Chondrocyte (in vitro differentiated cells): ENCODE measurements around the gene HEPN1. TPM values are rescaled to one million over a fixed set of nuclear protein-coding genes. Genes with fewer than 3 reads are reported as not detected.

Experiments
- DNase-seq: peaks from one replicate; pipeline ENCODE4 v3.0.0; 2021; ENCODE audit warnings: mixed read lengths, low spot score
- H3K27ac Mint-ChIP-seq: one replicate; pipeline ENCODE4 v1.8.0; 2021; ENCODE audit warnings: mild to moderate bottlenecking, moderate library complexity, mixed read lengths; ENCODE audit not compliant: unreplicated experiment
- H3K27me3 Mint-ChIP-seq: 2 replicates; pipeline ENCODE4 v1.8.0; 2021; ENCODE audit warnings: low read depth, mixed read lengths
- H3K36me3 Mint-ChIP-seq: 2 replicates; pipeline ENCODE4 v1.8.0; 2021; ENCODE audit warnings: low read depth, mixed read lengths
- H3K4me1 Mint-ChIP-seq: 2 replicates; pipeline ENCODE4 v1.8.0; 2021; ENCODE audit warnings: low read depth, mild to moderate bottlenecking, mixed read lengths
- H3K4me3 Mint-ChIP-seq: one replicate; pipeline ENCODE4 v1.8.0; 2021; ENCODE audit warnings: mild to moderate bottlenecking, moderate library complexity, mixed read lengths; ENCODE audit not compliant: unreplicated experiment
- H3K9me3 Mint-ChIP-seq: 2 replicates; pipeline ENCODE4 v1.8.0; 2021; ENCODE audit warnings: low read depth, mixed read lengths
- total RNA-seq: library from RNA; stranded (reverse); gene quantifications from 3 replicates; pipeline ENCODE4 v1.2.1, GENCODE V29; 2021
- TF ChIP-seq, protein P1 (sequence below): fragments of 200-600 bp; sonication (generic); IDR thresholded peaks from 2 replicates; pipeline ENCODE4 v1.5.0; 2021; ENCODE audit warnings: antibody characterized with exemption, mild to moderate bottlenecking, moderate library complexity

The HEPN1 gene
- total RNA-seq, 1 donor from 2014 or later, result not detected

DNA sequence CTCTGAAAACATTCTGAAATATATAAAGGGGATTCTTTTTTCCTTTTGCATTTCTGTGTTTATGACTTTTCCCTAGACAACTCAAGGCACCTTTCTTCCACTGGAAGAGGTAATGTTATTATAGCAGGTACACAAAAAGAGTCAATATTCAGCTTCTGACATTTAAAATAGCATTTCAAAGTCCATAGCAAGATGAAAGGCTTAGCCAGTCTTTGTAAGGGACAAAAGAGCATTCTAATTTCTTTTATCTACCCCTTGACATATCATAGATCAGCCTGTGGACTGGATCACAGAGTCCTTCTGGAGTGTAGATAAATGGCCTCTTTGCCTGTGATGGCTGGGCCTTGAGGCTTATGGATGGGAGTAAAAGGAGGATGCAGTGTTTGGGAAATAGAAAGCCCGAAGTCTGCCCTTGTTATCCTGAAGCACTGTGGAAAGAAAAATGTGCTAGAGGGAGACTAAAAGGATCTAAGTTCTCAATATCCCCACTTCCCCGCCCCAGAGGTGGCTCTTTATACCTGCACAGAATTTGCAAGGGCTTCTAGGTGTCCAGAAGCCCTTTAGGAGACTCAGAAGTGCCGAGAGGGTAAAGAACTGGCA is 18.4 kb downstream of the HEPN1 start:
- Mint-ChIP-seq H3K4me3 (no peak overlapping the region), H3K27ac (no peak overlapping the region), H3K4me1 (no peaks in the 10 kb centered on the region), H3K27me3 (no peaks in the 10 kb centered on the region), H3K9me3 (no peaks in the 10 kb centered on the region), H3K36me3 (no peaks in the 10 kb centered on the region)
- TF ChIP-seq, protein P1, sequence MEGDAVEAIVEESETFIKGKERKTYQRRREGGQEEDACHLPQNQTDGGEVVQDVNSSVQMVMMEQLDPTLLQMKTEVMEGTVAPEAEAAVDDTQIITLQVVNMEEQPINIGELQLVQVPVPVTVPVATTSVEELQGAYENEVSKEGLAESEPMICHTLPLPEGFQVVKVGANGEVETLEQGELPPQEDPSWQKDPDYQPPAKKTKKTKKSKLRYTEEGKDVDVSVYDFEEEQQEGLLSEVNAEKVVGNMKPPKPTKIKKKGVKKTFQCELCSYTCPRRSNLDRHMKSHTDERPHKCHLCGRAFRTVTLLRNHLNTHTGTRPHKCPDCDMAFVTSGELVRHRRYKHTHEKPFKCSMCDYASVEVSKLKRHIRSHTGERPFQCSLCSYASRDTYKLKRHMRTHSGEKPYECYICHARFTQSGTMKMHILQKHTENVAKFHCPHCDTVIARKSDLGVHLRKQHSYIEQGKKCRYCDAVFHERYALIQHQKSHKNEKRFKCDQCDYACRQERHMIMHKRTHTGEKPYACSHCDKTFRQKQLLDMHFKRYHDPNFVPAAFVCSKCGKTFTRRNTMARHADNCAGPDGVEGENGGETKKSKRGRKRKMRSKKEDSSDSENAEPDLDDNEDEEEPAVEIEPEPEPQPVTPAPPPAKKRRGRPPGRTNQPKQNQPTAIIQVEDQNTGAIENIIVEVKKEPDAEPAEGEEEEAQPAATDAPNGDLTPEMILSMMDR, result no peak
- DNase-seq, result no peak

GRCh38 chr11:124938206-124938765 is 19.2 kb downstream of the HEPN1 start:
- Mint-ChIP-seq H3K9me3 (no peaks in the 10 kb centered on the region), H3K27ac (no peak overlapping the region), H3K36me3 (no peaks in the 10 kb centered on the region), H3K27me3 (no peaks in the 10 kb centered on the region), H3K4me3 (no peak overlapping the region), H3K4me1 (no peaks in the 10 kb centered on the region)
- DNase-seq, result no peak
- TF ChIP-seq, protein P1, result no peak

DNA sequence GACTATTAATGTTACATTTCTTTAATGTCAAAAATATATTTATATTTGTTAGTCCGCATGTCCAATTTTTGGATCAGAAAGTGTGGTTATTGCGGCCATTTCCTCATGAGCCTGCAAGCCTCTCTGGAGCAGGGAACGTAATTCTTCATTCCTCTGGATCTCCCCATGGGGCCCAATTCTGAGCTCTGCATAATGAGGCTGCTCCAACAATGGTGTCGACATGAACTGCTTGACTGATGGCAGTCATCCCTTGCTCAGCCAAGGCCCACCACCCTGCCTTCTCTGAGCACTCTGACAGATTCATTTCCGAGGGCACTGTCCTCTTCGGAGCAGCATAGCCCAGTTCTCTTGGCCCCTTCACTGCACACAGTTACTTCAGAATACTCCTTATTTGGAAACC is 19.9 kb downstream of the HEPN1 start:
- H3K4me3 Mint-ChIP-seq, result no peak overlapping the region
- H3K27ac Mint-ChIP-seq, result no peak overlapping the region
- H3K4me1 Mint-ChIP-seq, result no peaks in the 10 kb centered on the region
- TF ChIP-seq, protein P1, result no peak
- H3K27me3 Mint-ChIP-seq, result no peaks in the 10 kb centered on the region
- H3K36me3 Mint-ChIP-seq, result no peaks in the 10 kb centered on the region
- no peak for DNase-seq
- H3K9me3 Mint-ChIP-seq, result no peaks in the 10 kb centered on the region

GRCh38 chr11:124941703-124942102 is 22.7 kb downstream of the HEPN1 start:
- no peaks in the 10 kb centered on the region for H3K27me3 Mint-ChIP-seq
- H3K36me3 Mint-ChIP-seq, result no peaks in the 10 kb centered on the region
- H3K9me3 Mint-ChIP-seq, result no peaks in the 10 kb centered on the region
- no peak overlapping the region for H3K4me3 Mint-ChIP-seq
- no peak for DNase-seq
- TF ChIP-seq, protein P1, result no peak
- no peaks in the 10 kb centered on the region for H3K4me1 Mint-ChIP-seq
- H3K27ac Mint-ChIP-seq, result no peak overlapping the region

GRCh38 chr11:124942466-124943253 is 23.6 kb downstream of the HEPN1 start:
- DNase-seq, result no peak
- H3K4me1 Mint-ChIP-seq, result no peaks in the 10 kb centered on the region
- no peak overlapping the region for H3K27ac Mint-ChIP-seq

More at GRCh38 chr11:124942466-124943253, 23.6 kb downstream of the HEPN1 start:
- Mint-ChIP-seq H3K9me3 (peaks cover under 1% of the 10 kb centered on the region), H3K4me3 (no peak overlapping the region), H3K36me3 (no peaks in the 10 kb centered on the region), H3K27me3 (no peaks in the 10 kb centered on the region)
- TF ChIP-seq, protein P1, result no peak
